Spleen (tissue), 7 donors: Measurements from ENCODE around the gene EML6.

Experiments
- CTCF ChIP-seq, 11 experiments: fragments of 200-600 bp in 7 of 11; fragments of 450-650 bp in 4 of 11; sonication (generic) in 4 of 11; IDR thresholded peaks in 8 of 11; conservative IDR thresholded peaks in 3 of 11; 1 replicate in 7 of 11; 2 replicates in 4 of 11; pipeline versions ENCODE4 v1.4.0 to v1.8.0; 2016 to 2021; ENCODE audit warnings: antibody characterized with exemption in 11 of 11, inconsistent platforms in 4 of 11, mild to moderate bottlenecking in 1 of 11
- POLR2A ChIP-seq, 3 donors: fragments of 450-650 bp; IDR thresholded peaks; one replicate each; pipeline ENCODE4 v1.5.1; 2017; ENCODE audit warnings: antibody characterized with exemption in 3 of 3, mild to moderate bottlenecking in 1 of 3
- POLR2AphosphoS5 ChIP-seq, 3 donors: sonication (generic); formaldehyde crosslinking; IDR thresholded peaks; one replicate each; pipeline ENCODE4 v1.5.1; 2017; ENCODE audit warnings: antibody characterized with exemption in 3 of 3
- donor health status: DM: no; HTN: no; CAD: no; lungs with moderate emphysema.
- donor health status: DM: no; HTN: no; CAD: no.
- donor health status: DM: no; HTN: no; CAD: no.

GRCh38 chr2:54709336-54709809 lies 14.1 kb upstream of the EML6 start:
- TF ChIP-seq CTCF (IDR thresholded peaks at IDR 0.05 in 8 of 11, conservative IDR thresholded peaks at IDR 0.05 in 3 of 11) (no peak), POLR2AphosphoS5 (IDR thresholded peaks at IDR 0.05) (no peak), POLR2A (IDR thresholded peaks at IDR 0.05) (no peak)
